Prostate gland (tissue), 2 donors: ENCODE measurements around the gene ZNF330.

Source experiments
- CTCF ChIP-seq, 4 experiments: fragments of 200-600 bp in 2 of 4; fragments of 450-650 bp in 2 of 4; sonication (generic) in 2 of 4; IDR thresholded peaks; 1 replicate in 3 of 4; 2 replicates in 1 of 4; pipeline ENCODE4 v1.5.1; 2016 to 2019; ENCODE audit warnings: antibody characterized with exemption in 4 of 4, mild to moderate bottlenecking in 2 of 4, moderate library complexity in 2 of 4
- POLR2A ChIP-seq: fragments of 450-650 bp; IDR thresholded peaks from one replicate; pipeline ENCODE4 v1.6.1; 2016; ENCODE audit warnings: antibody characterized with exemption, mild to moderate bottlenecking
- POLR2AphosphoS5 ChIP-seq: sonication (generic); formaldehyde crosslinking; IDR thresholded peaks from one replicate; pipeline ENCODE4 v1.6.1; 2017; ENCODE audit warnings: antibody characterized with exemption

DNA sequence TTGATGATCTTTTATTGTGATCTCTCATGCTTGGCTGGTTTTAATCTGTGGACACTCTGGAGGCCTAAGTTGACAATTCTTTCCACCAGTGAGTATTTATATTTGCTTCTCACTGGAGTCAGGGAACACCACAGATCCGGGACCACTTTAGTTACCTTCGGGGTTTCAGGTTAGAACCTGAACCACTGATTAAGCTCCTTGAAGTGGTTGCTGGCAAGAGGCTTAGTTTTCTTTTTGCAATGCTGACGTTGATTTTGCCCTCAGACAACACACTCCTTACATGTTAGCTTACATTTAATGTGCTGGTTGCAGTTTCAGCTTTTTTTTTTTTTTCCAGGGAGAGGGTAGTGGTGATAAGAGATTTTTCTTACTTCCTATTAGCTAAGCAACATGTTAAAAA, 10.5 kb upstream of the ZNF330 start:
- TF ChIP-seq POLR2A (no peak), CTCF (IDR thresholded peaks at IDR 0.05) (no peak), POLR2AphosphoS5 (no peak)
